K562 (cell line): ENCODE data around the gene PHLDA3. TPM values are rescaled to one million over a fixed set of nuclear protein-coding genes. Genes with fewer than 3 reads are reported as not detected.
A peak's percentile ranks its signal among the peaks of the same experiment; 100 is the strongest.

Source experiments
- CBFB ChIP-seq: sonication (generic); formaldehyde crosslinking; IDR thresholded peaks from 2 replicates; pipeline ENCODE4 v1.4.0; 2020; ENCODE audit warnings: mild to moderate bottlenecking, missing genetic modification reagents
- CGGBP1 ChIP-seq: fragments of 250-450 bp; sonication (Bioruptor Pico); IDR thresholded peaks from 2 replicates; pipeline ENCODE4 v1.9.0; 2021; ENCODE audit warnings: mild to moderate bottlenecking
- DEAF1 ChIP-seq: fragments of 450-650 bp; formaldehyde crosslinking; IDR thresholded peaks from 2 replicates; pipeline ENCODE4 v1.4.0; 2020; ENCODE audit warnings: mild to moderate bottlenecking, moderate library complexity
- EP400 ChIP-seq: fragments of 450-650 bp; IDR thresholded peaks from 2 replicates; pipeline ENCODE4 v1.6.1; 2017; ENCODE audit warnings: antibody characterized with exemption, mild to moderate bottlenecking, moderate library complexity
- ESRRB ChIP-seq: fragments of 250-450 bp; sonication (Bioruptor Pico); IDR thresholded peaks from 2 replicates; pipeline ENCODE4 v1.5.0; 2020; ENCODE audit warnings: mild to moderate bottlenecking, moderate library complexity, borderline replicate concordance
- FOXP1 ChIP-seq: sonication (generic); formaldehyde crosslinking; IDR thresholded peaks from 2 replicates; pipeline ENCODE4 v1.8.0; 2022; ENCODE audit warnings: mild to moderate bottlenecking, missing genetic modification reagents
- HMGXB4 ChIP-seq: sonication (generic); formaldehyde crosslinking; IDR thresholded peaks from 2 replicates; pipeline ENCODE4 v1.8.1; 2023; ENCODE audit warnings: mild to moderate bottlenecking, missing genetic modification reagents
- JUND ChIP-seq, 2 experiments: IDR thresholded peaks; 2 replicates in 1 of 2; 3 replicates in 1 of 2; pipeline ENCODE4 v1.6.1; 2011; ENCODE audit warnings: borderline replicate concordance in 2 of 2, low read depth in 2 of 2, low read length in 2 of 2, improper control_type of control experiment in 1 of 2, missing biosample characterization in 1 of 2, missing genetic modification characterization in 1 of 2, missing genetic modification reagents in 1 of 2
- L3MBTL2 ChIP-seq: fragments of 450-650 bp; IDR thresholded peaks from 2 replicates; pipeline ENCODE4 v1.6.1; 2016; ENCODE audit warnings: mild to moderate bottlenecking, moderate library complexity
- MAX ChIP-seq: sonication (generic); formaldehyde crosslinking; IDR thresholded peaks from 2 replicates; pipeline ENCODE4 v1.9.0; 2022; ENCODE audit warnings: mild to moderate bottlenecking, missing genetic modification reagents
- NBN ChIP-seq: fragments of 450-650 bp; IDR thresholded peaks from 2 replicates; pipeline ENCODE4 v1.6.1; 2016; ENCODE audit warnings: low read depth, mild to moderate bottlenecking
- POLR3G ChIP-seq: IDR thresholded peaks from 2 replicates; pipeline ENCODE4 v1.6.1; 2011; ENCODE audit not compliant: insufficient read length, insufficient replicate concordance; ENCODE audit errors: extremely low read depth
- RCOR1 ChIP-seq, 2 experiments: IDR thresholded peaks; 2 replicates each; pipeline ENCODE4 v1.6.1; 2012; ENCODE audit warnings: low read depth in 2 of 2, low read length in 2 of 2, borderline replicate concordance in 1 of 2, improper control_type of control experiment in 1 of 2
- RFX1 ChIP-seq: fragments of 450-650 bp; IDR thresholded peaks from 2 replicates; pipeline ENCODE4 v1.6.1; 2016; ENCODE audit warnings: mild to moderate bottlenecking, moderate library complexity
- SUPT5H ChIP-seq: fragments of 450-650 bp; IDR thresholded peaks from 2 replicates; pipeline ENCODE4 v1.6.1; 2016
- YY1 ChIP-seq, 3 experiments: IDR thresholded peaks; 2 replicates each; pipeline ENCODE4 v1.6.1; 2011; ENCODE audit warnings: low read length in 2 of 3, mild to moderate bottlenecking in 2 of 3, moderate library complexity in 2 of 3, borderline replicate concordance in 1 of 3, control low read depth in 1 of 3, low read depth in 1 of 3; ENCODE audit not compliant: insufficient read depth in 3 of 3, insufficient replicate concordance in 2 of 3, control insufficient read depth in 1 of 3, insufficient read length in 1 of 3; ENCODE audit errors: extremely low read depth in 1 of 3
- ZNF263 ChIP-seq: sonication (generic); formaldehyde crosslinking; IDR thresholded peaks from 2 replicates; pipeline ENCODE4 v1.8.0; 2022; ENCODE audit warnings: mild to moderate bottlenecking, missing genetic modification reagents, borderline replicate concordance
- ZNF324 ChIP-seq: fragments of 250-450 bp; sonication (Bioruptor Pico); IDR thresholded peaks from 2 replicates; pipeline ENCODE4 v1.4.0; 2020; ENCODE audit warnings: mild to moderate bottlenecking
- ZNF431 ChIP-seq: sonication (generic); formaldehyde crosslinking; IDR thresholded peaks from 2 replicates; pipeline ENCODE4 v1.8.0; 2022; ENCODE audit warnings: mild to moderate bottlenecking, missing genetic modification reagents
- ZNF764 ChIP-seq: fragments of 250-450 bp; sonication (Bioruptor Pico); IDR thresholded peaks from 2 replicates; pipeline ENCODE4 v1.4.0; 2020; ENCODE audit warnings: low read depth, mild to moderate bottlenecking, moderate library complexity
- polyA plus RNA-seq, 8 experiments: library from polyadenylated mRNA; depleted of rRNA in 4 of 8; stranded (reverse) in 5 of 8; unstranded in 3 of 8; fragments of >200 nt; fragmentation: Nextera tagmentation in 2 of 8; fragmentation: Illumina TruSeq in 1 of 8; extraction: Ambion mirVana in 2 of 8; extraction: Trizol in 1 of 8; gene quantifications; 2 replicates each; pipeline versions ENCODE4 v1.2.1 to v1.2.3, GENCODE V29; 2011 to 2014; ENCODE audit warnings: inconsistent platforms in 1 of 8, missing spikeins in 1 of 8
- total RNA-seq, 7 experiments: library from RNA; depleted of rRNA in 6 of 7; stranded (reverse); fragments of >200 nt in 6 of 7; fragmentation: Illumina TruSeq in 2 of 7; extraction: Trizol in 2 of 7; gene quantifications; 2 replicates each; pipeline versions ENCODE4 v1.2.1 to v1.2.3, GENCODE V29; 2011 to 2021; ENCODE audit warnings: low replicate concordance in 1 of 7

Gene PHLDA3
- total and polyA plus RNA-seq, 9 of the 15 experiments (the other 6 are each of a cell fraction or from before 2014, with no cell fraction given) = 0.11 to 0.27 TPM; not detected in 7

GRCh38 chr1:201447903-201448871, 20.8 kb downstream of the PHLDA3 start (continued):
- TF ChIP-seq CBFB (no peak; the same call in 1 of the 2 replicates), ESRRB (CRISPR knock-in tag) (no peak), MAX (CRISPR knock-in tag) (peak; percentile 31; the same call in 1 of the 2 replicates), SUPT5H (no peak), POLR3G (no peak), RFX1 (no peak), NBN (no peak), L3MBTL2 (peak; percentile 31; the same call in 1 of the 2 replicates), ZNF324 (CRISPR knock-in tag) (no peak), RCOR1 (IDR thresholded peaks at IDR 0.05; ENCODE audit: borderline replicate concordance in 1 of 2, low read depth in 2 of 2, low read length in 2 of 2) (peak in 1 of 2 experiments; percentile 47; a peak in 1 of 4 replicates), JUND (IDR thresholded peaks at IDR 0.05; ENCODE audit: borderline replicate concordance, low read depth, low read length) (peak; percentile 44; the same call in 1 of the 2 replicates), JUND (tag; IDR thresholded peaks at IDR 0.05; ENCODE audit: borderline replicate concordance, low read depth, low read length) (no peak; the same call in 2 of the 3 replicates), EP400 (no peak), HMGXB4 (CRISPR knock-in tag) (no peak), ZNF263 (CRISPR knock-in tag) (peak; percentile 58; the same call in 1 of the 2 replicates), FOXP1 (CRISPR knock-in tag) (0 out of 2 replicates have a peak, but pooled peaks have one; percentile 47), ZNF764 (CRISPR knock-in tag) (no peak), DEAF1 (CRISPR knock-in tag) (peak; percentile 83), CGGBP1 (no peak), ZNF431 (CRISPR knock-in tag) (peak; percentile 37; the same call in 1 of the 2 replicates), YY1 (IDR thresholded peaks at IDR 0.05; ENCODE audit: borderline replicate concordance in 1 of 3, control insufficient read depth in 1 of 3, extremely low read depth in 1 of 3, insufficient read depth in 3 of 3, insufficient read length in 1 of 3, insufficient replicate concordance in 2 of 3, low read depth in 1 of 3, low read length in 2 of 3) (peak in 2 of 3 experiments; percentile 23 to 37)
